Stimulated activated CD4-positive, alpha-beta T cell treated with anti-CD3 and anti-CD28 coated beads, Interleukin-1b, Interleukin-23, amount 100 ng/mL, for 24 hours (primary cell): Measurements from ENCODE around the gene OR4D5.

Experiments used
- DNase-seq, 4 experiments: peaks; one replicate each; pipeline ENCODE4 v3.0.0-alpha.2; 2020; ENCODE audit warnings: low read depth in 4 of 4, low spot score in 1 of 4

OR4D5 gene

GRCh38 chr11:123939317-123939716 is at the start of gene OR4D5:
TSS of gene OR4D5 (plus strand) at chr11:123939617. CDS start at chr11:123939617, 0 bp downstream.
- DNase-seq: no peak

GRCh38 chr11:123892031-123892430 is 47.4 kb upstream of the OR4D5 start:
- DNase-seq: no peak

GRCh38 chr11:123899792-123900191 is 39.6 kb upstream of the OR4D5 start:
- DNase-seq: no peak

GRCh38 chr11:123901867-123902266 is 37.5 kb upstream of the OR4D5 start, which contains the start of gene OR8D4:
TSS of gene OR8D4 (plus strand) at chr11:123902167. CDS start at chr11:123906432, 4,265 bp downstream.
- DNase-seq: no peak

- no peak for DNase-seq
Observed at GRCh38 chr11:123903932-123904331, 35.5 kb upstream of the OR4D5 start.

- DNase-seq: no peak
Observed at GRCh38 chr11:123904932-123905331, 34.5 kb upstream of the OR4D5 start.

- no peak for DNase-seq
Observed at GRCh38 chr11:123905826-123906225, 33.6 kb upstream of the OR4D5 start.

GRCh38 chr11:123920943-123921342 is 18.5 kb upstream of the OR4D5 start:
- no peak for DNase-seq

GRCh38 chr11:123924027-123924426 is 15.4 kb upstream of the OR4D5 start:
- DNase-seq: no peak

- no peak for DNase-seq
Observed at GRCh38 chr11:123942413-123942812, 3.0 kb downstream of the OR4D5 start.

GRCh38 chr11:123943738-123944137 is 4.3 kb downstream of the OR4D5 start, which contains the start of gene OR6T1:
TSS of gene OR6T1 (minus strand) at chr11:123943838. CDS start at chr11:123943838, 0 bp downstream.
- DNase-seq: no peak

GRCh38 chr11:123945132-123945531 is 5.7 kb downstream of the OR4D5 start:
- DNase-seq: no peak

GRCh38 chr11:123956752-123957151 is 17.3 kb downstream of the OR4D5 start:
- DNase-seq: no peak

- DNase-seq: no peak
Observed at GRCh38 chr11:123973816-123974215, 34.4 kb downstream of the OR4D5 start.

- no peak for DNase-seq
Observed at GRCh38 chr11:123976770-123977560, 37.5 kb downstream of the OR4D5 start.

GRCh38 chr11:123977731-123978347 is 38.4 kb downstream of the OR4D5 start, which contains the start of gene OR10S1:
TSS of gene OR10S1 (minus strand) at chr11:123977781. CDS start at chr11:123977664, 117 bp downstream.
- DNase-seq: no peak

GRCh38 chr11:123979311-123979710 is 39.9 kb downstream of the OR4D5 start:
- no peak for DNase-seq
